GM13976 (cell line): ENCODE data around the gene PFN2.

Experiments used
- DNase-seq: peaks from one replicate; pipeline ENCODE4 v3.0.0; 2012; ENCODE audit warnings: low spot score
- in situ Hi-C: fragments of 300-500 bp; cut with MboI; formaldehyde crosslinking; loops from one replicate; pipeline ENCODE4 v1.12.0; 2022; ENCODE audit warnings: low sequenced_read_pairs, mixed read lengths, inconsistent platforms; ENCODE audit not compliant: unreplicated experiment
- TF ChIP-seq, protein P1 (sequence below): IDR thresholded peaks from 2 replicates; pipeline ENCODE4 v1.5.1; 2012; ENCODE audit warnings: borderline replicate concordance, mild to moderate bottlenecking; ENCODE audit not compliant: insufficient read depth; ENCODE audit errors: extremely low read depth, missing control alignments, control extremely low read depth

PFN2 gene

GRCh38 chr3:149970716-149971402, at the start of gene PFN2:
TSS of gene PFN2 (minus strand) at chr3:149970895. CDS start at chr3:149970856, 39 bp downstream.
- in situ Hi-C loops, result loop anchor here (10.0 kb wide), 1 partner anchor 214 kb away; no protein-coding TSS in a partner anchor
- peak; percentile 69 for DNase-seq

DNA sequence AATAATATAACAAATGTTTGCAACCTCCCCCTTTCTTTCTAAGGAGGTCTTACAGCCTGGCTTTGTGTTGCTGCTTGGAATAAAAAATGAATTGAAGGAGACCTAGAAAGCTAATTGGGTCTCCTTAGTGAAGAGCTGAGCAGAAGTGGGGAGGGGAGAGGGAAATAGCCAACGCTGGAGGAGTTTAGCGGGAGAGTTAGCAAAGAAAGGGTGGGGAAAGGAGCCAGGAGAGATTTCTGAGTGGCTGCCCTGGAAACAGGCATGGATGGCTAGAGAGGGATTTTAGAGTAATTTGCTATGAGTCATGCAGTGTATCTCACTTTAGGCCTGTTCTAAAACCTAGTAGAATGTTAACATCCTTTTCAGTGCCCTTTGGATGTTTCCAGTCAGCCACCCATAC, 45.2 kb upstream of the PFN2 start:
- no peak for DNase-seq
- TF ChIP-seq, protein P1, sequence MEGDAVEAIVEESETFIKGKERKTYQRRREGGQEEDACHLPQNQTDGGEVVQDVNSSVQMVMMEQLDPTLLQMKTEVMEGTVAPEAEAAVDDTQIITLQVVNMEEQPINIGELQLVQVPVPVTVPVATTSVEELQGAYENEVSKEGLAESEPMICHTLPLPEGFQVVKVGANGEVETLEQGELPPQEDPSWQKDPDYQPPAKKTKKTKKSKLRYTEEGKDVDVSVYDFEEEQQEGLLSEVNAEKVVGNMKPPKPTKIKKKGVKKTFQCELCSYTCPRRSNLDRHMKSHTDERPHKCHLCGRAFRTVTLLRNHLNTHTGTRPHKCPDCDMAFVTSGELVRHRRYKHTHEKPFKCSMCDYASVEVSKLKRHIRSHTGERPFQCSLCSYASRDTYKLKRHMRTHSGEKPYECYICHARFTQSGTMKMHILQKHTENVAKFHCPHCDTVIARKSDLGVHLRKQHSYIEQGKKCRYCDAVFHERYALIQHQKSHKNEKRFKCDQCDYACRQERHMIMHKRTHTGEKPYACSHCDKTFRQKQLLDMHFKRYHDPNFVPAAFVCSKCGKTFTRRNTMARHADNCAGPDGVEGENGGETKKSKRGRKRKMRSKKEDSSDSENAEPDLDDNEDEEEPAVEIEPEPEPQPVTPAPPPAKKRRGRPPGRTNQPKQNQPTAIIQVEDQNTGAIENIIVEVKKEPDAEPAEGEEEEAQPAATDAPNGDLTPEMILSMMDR, result no peak
- in situ Hi-C loops, result no loop called here

More at GRCh38 chr3:149970716-149971402, at the start of gene PFN2:
- TF ChIP-seq, protein P1, result no peak

- DNase-seq, result no peak
- TF ChIP-seq, protein P1, result no peak
- in situ Hi-C loops, result no loop called here
These were observed 44.1 kb upstream of the PFN2 start for GRCh38 chr3:150014782-150015181.

DNA sequence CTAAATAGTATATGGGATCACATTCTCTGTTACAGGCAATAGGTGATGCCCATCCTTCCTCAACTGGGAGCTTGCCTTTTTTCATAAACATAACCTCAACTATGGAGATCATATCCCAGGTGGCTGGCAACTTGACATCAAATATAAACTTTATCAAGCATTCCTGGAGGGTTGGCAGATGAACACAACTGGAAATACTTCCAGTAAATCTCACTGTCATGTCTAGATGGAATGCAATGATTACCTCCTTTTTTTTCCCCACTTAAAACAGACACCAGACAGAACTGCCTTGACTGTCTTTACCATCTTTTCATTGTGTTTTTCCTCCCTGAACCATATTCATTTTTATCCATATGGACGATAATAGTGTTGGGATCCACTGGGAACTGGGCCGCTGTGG, 43.1 kb upstream of the PFN2 start:
- TF ChIP-seq, protein P1, result no peak
- no peak for DNase-seq
- in situ Hi-C loops, result no loop called here

- in situ Hi-C loops, result no loop called here
- no peak for DNase-seq
- TF ChIP-seq, protein P1, result no peak
These were observed 36.1 kb upstream of the PFN2 start for GRCh38 chr3:150006794-150007193.

DNA sequence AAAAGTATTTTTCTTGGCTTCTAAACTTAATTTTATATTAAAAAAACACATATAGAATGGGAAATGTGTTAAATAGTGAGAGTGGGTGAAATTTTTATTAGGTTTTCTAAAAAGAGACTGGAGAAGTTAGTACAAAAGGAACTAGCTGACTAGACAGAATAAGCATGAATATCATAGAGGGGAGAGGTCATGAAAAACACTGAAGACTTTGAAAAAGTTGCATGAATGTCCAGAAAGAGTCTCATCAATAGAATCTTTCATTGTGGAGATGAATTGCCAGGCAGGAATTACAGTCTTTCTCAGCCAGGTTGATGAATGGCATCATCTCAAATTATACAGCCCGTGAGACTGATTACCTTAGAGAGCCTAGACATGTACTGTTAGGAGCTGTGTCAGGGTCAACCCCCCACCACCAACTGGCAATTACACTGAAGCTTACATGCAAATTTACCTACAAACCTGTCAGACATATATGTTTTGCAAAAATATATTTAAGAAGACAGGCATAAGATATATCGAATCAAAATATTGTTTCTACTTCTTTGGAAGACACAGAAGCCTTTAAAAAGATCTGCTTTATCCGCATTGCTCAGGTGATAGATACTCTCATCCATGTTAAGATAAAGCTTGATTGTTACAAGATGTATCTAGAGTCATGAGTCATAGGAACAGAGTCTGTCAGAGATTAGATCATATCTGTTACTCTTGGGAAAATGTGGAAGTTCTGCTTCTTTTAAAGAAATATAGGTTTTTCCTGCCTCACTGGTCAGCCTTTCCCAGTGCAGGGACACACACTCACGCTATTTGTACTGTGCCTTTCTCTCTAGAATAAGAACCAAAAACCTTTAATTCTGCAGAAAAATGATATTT, 34.8 kb upstream of the PFN2 start:
- DNase-seq, result no peak
- TF ChIP-seq, protein P1, result no peak
- in situ Hi-C loops, result no loop called here
